HG02970 (cell line): ENCODE measurements around the gene SEMA3F.

Source experiments
- ATAC-seq: cut with Tn5 transposase; IDR thresholded peaks from one replicate; pipeline ENCODE4 v1.9.1; 2021; ENCODE audit warnings: mild to moderate bottlenecking, moderate library complexity, moderate number of reproducible peaks; ENCODE audit not compliant: unreplicated experiment, low FRiP score

SEMA3F gene

DNA sequence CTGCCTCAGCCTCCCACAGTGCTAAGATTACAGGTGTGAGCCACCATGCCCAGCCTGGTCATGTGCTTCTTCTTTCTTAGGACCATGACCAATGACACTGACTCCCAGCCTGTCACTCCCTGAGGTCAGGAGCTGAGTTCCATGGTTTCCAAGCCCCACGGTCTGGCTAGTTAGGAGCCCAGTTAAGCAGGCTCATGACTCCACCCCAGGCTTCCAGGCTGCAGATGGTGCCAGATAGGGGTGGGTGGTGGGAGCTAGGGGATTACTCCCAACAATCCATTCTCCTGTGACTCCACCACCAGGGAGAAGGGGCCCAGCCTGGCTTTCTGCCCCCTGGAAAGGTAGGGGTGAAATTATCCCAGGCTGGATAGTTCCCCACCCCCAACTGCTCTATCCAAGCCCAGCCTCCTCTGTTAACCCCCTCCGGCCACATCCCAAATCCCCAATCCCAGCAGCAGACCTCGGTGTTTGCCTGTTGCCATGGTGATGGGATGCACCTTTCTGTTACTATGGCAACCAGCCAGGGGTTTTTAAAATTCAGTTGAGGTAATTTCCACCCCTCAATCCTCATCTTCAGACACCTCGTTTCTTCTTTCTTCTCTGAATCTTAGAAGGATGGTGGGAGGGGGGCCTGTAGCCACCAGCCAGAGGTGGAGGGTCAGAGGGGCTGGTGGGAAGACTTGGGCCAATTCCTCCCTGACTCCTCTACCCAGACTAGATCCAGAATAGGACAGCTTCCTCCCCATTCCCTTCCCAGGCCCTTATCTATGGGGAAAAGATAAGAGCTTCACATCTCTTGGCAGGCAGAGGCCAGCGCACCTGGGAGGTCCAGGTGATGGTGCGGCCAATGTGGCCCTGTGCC is 22.5 kb upstream of the SEMA3F start:
- ATAC-seq, result no peak

GRCh38 chr3:50133283-50133615 is 21.9 kb upstream of the SEMA3F start:
- ATAC-seq, result no peak

DNA sequence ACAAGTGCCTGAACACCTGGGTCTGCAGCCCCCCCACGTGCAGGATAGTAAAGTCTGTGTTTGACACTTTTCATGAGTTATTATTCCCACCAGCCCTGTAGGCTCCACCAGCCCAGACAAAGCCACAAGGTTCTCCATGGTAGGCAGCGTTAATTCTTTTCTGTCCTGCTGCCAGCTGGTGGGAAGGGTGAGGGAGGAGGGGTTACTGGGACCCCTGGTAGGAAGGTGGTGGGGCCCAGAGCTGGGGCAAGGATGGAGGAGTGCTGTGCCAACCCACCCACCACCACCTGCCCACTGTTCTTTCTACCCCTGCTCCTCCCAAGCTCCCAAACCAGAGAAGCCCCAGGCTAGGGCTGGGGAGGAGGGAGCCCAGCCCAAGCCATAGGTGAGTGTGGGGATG is 20.8 kb upstream of the SEMA3F start:
- ATAC-seq, result no peak

DNA sequence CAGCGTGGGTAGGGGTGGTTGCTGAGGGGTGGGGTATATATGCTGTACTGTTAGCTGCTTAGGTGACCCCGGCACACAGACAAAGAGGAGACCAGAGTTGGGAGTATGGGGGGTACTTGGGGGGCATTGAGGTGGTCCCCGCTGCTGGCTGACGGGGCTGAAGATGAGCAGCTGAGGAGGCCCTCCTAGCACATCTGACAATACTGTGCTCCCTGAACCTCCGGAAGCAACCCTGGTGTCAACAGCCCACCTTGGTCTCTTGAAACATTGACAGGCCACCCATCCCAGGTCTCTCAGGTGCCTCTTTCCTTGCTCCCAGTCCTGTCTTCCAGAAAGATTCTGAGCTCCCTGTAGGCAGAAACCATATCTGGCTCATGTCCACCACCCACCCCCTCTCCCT is 19.2 kb upstream of the SEMA3F start:
- ATAC-seq, result no peak

DNA sequence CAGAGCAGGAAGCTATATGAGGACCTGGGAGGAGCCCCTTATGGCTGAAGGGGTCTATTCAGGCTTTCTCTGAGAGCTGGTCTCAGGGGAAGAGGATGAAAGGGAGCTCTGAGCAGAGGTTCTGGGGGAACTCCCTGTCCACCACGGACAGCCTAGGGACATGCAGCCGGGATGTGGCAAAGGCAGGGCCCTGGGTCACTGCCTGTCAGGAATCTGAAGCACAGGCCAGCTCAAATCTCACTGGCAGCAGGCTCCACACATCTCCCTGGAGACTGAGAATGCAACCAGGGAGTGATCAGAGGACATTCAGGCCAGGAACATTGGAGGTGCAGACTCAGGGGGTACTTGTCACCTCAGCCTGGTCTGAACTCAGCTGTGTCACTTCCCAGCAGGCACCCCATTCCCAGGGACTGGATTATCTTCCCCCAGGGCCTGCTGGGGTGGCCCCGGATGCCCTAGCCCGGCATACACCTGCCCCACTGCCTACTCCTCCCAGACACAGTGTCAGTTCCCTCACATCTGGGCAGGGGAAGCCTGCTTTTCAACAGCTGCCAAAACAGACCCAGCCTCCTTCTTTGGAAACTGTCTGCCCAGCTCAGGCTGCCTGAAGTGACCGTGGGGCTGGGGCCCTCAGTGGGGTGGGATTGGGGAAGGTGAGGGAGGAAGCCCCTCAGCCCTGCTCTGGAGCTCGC is 18.3 kb upstream of the SEMA3F start:
- no peak for ATAC-seq

DNA sequence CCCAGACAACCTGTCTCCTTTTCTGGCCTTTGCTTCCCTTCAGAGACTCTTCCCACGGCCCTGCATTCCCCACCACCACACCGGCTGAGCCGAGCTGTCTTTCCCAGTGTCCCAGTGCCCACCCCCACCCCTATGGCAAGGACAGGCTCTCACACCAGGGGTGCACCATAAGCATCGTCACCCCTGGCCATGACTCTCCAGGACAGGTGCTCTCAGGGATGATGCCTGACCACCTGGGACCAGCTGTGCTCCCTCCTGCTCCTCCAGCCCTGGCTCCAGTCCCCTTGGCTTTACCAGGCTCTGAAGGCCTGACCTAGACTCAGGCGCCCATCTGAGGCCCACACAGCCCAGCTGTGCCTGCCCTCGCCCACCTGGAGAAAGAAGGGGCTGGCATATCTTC is 17.6 kb upstream of the SEMA3F start:
- ATAC-seq, result no peak

DNA sequence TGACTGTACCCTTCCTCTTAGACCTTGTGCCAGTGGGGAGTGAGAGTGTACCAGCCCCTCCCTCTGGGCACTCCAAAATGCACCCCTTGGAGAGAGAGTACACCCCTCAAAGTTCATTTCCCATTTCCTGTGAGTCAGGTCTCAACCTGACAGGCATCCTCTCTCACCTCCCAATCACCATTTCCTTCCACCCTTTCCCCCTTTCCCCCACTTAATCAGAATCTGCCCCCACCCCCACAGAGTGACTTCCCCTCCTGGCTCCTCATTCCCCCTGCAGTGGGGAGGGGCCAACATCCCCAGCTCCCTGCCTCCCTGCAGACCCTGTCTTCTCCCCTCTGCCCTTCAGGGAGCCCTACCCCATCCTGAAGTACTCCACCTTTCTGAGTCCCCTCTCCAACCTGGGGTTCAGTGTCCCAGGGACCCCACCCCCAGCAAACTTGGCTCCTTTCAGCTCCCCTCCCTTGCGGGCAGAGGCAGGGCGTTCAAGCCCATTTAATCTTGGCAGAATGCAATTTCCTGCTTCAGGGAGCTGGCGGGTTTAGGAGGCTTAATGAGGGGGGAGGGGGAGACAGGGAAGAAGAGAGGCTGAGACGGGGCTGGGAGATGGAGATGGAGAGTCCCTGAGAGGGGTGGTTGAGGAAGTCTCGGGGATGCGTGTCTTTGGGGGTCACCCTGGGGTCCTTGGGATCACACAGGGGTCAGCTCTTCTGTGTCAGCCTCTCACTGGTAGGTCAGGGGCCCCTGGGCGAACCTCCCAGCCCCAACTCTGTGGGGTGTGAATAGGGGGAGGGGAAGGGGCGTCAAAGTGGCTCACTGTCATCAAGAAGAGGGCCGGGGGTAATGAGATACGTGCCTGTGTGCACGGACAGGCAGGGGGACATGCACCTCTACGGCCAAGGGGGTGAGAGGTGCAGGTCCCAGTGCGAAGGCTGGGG is 16.6 kb upstream of the SEMA3F start:
- ATAC-seq, result no peak

DNA sequence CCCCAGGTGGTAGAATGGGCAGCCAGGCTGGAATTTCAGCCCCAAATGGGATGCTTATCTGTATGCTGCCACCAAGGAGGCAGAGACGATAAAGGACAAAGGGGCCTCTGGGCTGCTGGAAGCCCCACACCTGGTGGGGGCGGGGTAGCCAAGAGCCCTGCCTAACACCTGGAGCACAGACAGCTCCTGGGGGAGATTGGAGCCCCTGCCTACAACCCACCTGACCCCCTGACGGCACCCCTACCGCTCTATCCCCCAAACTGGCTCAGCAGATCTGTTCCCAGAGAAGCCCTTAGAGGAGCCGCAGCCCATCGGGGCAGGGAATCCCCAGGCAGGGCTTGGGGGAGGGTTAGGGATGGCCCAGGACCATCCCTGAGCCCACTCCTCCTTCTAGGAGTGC is 15.8 kb upstream of the SEMA3F start:
- no peak for ATAC-seq

DNA sequence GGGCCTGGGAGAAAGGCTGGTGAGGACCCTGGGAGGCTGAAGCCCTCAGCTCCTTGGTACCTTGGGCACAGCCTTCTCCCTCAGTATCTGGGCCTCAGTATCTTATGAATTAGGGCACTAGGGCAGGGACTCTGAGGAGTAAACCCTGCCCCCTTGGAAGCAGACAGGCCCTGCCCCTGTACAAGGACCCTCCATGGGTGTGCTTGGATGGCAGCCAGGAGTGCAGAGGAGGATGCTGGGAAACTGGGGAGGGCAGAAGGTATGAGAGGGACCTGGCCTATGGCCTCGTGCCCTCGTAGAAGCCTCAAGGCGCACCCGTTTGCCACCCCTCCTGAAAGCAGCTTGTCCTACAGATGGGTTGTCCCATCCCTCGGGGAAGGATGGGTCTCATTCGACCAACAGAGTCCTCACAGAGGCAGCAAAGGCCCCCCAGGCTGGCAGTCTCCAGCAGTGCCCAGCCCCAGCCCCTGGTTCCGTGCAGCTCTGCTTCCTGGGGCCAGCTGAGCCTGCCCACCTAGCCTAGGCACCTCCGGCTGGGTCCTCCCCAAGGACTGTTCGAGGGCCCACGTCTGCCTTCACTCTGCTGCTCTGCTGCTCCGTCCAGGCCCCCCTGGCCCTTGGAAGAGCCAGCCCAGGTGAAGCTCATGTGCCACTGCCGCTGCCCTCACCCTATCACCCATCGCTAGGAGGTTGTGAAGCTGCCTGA is 15.3 kb upstream of the SEMA3F start:
- no peak for ATAC-seq

GRCh38 chr3:50140990-50141389 is 14.1 kb upstream of the SEMA3F start:
- ATAC-seq, result no peak

GRCh38 chr3:50146316-50146901 is 8.7 kb upstream of the SEMA3F start:
- no peak for ATAC-seq

DNA sequence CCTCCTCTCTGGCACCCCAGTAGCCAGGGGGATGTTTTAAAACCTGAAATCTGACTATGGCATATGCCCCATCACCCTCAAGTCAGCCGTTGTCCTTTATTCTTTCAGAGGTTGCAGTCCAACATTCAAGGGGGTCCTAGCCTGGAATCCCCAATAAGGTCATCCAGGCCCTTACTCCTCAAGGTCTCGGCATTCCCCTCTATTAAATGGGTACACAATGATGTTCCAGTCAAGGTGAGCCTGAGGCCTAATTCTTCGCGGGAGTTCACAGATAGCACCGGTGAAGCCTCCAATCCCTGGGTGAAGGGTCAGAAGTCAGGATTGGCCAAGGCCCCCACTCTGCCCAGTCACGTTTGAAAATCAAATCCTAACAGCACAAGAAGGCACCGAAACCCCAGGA is 8.1 kb upstream of the SEMA3F start:
- ATAC-seq, result no peak

- ATAC-seq, result no peak
Measured at GRCh38 chr3:50147447-50147846, 7.7 kb upstream of the SEMA3F start.

DNA sequence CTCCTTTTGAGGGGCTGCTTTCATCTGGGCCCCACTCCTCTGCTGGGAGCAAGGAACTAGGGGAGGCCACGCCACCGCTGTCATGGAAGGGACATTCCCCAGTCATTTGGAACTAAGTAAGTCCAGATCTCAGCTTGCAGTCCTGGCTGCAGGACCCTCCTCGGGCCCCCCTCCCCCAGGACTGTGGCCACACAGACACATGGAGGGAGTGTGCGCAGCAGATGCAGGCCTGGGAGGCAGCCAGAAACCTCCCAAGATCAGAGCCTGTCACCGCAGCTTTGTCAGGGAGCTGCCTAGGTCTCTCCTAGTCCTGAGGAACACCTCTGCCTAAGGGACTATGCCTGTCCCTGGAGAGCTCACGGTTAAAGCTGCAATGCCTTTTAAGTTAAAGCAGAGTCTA is 7.3 kb upstream of the SEMA3F start:
- ATAC-seq, result no peak

- ATAC-seq, result no peak
Measured at GRCh38 chr3:50150404-50150750, 4.7 kb upstream of the SEMA3F start.

DNA sequence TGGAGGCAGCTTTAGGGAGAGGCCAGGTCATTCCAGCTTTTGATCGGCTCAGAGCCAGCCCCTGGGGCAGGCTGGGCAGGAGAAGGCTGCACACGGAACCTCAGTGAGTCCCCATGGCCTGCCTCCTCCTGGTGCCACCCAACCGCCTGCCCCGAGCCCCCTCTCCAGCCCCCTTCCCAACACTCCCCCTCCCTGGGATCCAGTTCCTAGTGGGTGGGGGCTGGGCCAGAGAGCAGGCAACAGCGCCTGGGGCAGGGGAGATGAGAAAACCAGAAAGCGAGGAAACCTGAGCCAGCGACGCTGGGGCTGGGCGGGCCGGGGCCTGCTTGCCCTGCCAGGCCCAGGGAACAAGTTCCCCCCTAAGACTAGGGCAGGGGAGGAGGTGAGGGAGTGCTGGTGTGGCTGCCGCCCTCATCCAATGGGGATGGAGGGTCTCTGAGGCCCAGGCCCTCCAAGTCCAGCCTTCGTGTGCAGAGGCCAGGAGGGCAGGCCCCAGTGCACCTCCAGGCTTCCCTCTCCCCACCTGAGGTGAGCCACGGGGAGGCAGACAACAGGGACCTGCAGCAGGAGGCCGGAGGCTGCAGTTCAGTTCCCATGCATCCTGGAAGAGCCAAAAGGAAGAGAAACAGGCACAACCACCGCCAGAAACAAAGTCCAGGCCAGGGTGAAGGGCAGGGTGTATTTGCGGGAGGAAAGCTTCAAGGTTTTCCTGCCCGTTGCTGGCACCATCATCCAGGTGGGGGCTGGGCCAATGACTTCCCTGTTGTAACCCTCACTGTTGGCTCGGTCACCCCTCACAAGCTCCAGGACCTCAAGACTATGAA is 4.0 kb upstream of the SEMA3F start:
- no peak for ATAC-seq

DNA sequence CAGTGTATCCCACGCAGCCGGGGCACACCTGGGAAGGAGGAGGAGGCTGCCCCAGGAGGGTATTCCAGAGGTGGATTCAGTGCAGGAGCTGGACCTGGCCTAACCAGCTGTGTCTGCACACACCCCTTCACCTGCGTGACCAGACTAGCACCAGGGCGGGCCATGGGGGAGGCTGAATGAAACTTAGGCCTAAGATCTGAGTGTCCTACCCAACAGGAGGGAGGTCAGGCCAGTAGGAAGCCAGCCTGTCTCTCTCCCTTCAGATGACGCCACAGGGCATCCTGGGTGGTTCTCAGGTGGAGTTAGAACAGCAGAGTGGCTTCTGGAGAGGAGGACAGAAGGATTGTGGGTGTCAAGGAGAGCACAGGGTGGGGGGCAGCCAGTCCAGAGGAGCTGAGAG is 3.4 kb upstream of the SEMA3F start:
- no peak for ATAC-seq

DNA sequence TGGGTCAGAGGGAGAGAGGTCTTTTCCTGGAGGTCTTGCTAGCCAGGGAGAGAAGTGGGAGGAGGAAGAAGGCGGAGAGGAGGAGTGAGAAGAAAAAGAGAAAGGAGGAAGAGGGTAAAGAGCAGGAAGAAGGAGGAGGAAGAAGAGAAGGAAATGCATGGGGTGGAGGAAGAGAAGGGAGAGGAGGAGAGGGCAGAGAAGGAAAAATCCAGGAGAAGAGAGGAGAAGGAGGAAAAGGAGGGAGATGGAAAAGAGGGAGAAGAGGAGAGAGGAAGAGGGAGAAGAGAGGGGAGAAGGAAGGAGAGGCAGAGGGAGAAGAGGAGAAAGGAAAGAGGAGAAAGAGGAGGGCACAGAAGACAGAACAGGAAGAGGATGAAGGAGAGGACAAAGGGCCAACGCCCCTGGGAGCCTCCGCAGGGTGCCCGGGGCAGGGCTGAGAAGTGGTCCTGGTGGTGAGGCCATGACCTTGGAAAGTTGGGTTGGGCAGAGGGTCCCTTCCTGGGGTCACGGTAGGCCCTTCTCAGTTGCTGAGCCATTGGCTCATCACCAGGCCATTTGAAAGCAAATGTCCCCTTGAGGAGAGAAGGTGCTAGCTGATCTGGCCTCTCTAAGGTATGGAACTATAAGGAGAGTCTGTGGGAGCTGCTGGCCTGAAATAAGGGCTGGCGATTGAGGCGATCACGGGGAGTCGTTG is 1.2 kb upstream of the SEMA3F start:
- ATAC-seq, result no peak

DNA sequence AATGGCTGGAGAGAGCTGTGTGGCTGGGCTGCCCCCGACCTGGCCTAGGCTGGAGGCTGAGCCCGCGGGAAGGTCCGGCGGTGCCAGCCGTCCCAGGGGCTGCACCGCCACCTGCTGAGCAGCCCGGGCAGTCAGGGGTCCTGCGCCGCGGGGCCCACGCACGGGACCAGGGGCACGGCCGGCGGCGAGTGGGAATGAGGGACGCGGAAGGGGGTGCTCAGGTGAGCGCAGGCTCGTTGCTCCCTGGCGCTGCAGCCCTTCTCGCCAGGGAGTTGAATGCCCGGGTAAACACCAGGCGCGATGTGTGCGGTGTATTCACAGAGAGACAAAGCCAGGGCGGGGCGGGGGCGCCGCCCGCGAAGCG is 666 bp upstream of the SEMA3F start:
- ATAC-seq, result no peak
